ENCODE measurements around the gene RMP24.
"Not testable (repeated sequence)": the region's sequence is repeated elsewhere in the genome, so short reads cannot be mapped to it uniquely, and the experiment has no call there.

Gene RMP24

GRCh38 chr18:35964319-35964718 is 8.2 kb upstream of the RMP24 start:
- no peak for DNase-seq (ENCODE audit: low read depth in 1 of 2, low spot score in 1 of 2)
- TF ChIP-seq, protein P1, sequence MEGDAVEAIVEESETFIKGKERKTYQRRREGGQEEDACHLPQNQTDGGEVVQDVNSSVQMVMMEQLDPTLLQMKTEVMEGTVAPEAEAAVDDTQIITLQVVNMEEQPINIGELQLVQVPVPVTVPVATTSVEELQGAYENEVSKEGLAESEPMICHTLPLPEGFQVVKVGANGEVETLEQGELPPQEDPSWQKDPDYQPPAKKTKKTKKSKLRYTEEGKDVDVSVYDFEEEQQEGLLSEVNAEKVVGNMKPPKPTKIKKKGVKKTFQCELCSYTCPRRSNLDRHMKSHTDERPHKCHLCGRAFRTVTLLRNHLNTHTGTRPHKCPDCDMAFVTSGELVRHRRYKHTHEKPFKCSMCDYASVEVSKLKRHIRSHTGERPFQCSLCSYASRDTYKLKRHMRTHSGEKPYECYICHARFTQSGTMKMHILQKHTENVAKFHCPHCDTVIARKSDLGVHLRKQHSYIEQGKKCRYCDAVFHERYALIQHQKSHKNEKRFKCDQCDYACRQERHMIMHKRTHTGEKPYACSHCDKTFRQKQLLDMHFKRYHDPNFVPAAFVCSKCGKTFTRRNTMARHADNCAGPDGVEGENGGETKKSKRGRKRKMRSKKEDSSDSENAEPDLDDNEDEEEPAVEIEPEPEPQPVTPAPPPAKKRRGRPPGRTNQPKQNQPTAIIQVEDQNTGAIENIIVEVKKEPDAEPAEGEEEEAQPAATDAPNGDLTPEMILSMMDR (IDR thresholded peaks at IDR 0.05; ENCODE audit: insufficient read depth, low read length): no peak
- no peak for TF ChIP-seq GABPA (IDR thresholded peaks at IDR 0.05; ENCODE audit: low read depth)
- H3K27me3 ChIP-seq (ENCODE audit: insufficient read depth, poor library complexity, severe bottlenecking): no peaks in the 10 kb centered on the region
- H3K27ac ChIP-seq (replicated peaks): no peak overlapping the region
- H3K4me3 ChIP-seq (replicated peaks; ENCODE audit: insufficient read depth, low read length): no peak overlapping the region

- not testable (repeated sequence) for DNase-seq (ENCODE audit: low read depth in 1 of 2, low spot score in 1 of 2); H3K27ac ChIP-seq (replicated peaks); H3K27me3 ChIP-seq (ENCODE audit: insufficient read depth, poor library complexity, severe bottlenecking); H3K4me3 ChIP-seq (replicated peaks; ENCODE audit: insufficient read depth, low read length)
Measured at GRCh38 chr18:35967866-35968265, 4.6 kb upstream of the RMP24 start.

GRCh38 chr18:35968278-35968880 is 4.1 kb upstream of the RMP24 start:
- Histone ChIP-seq H3K4me3 (replicated peaks; ENCODE audit: insufficient read depth, low read length) (no peak overlapping the region), H3K27ac (replicated peaks) (no peak overlapping the region), H3K27me3 (ENCODE audit: insufficient read depth, poor library complexity, severe bottlenecking) (no peaks in the 10 kb centered on the region)
- TF ChIP-seq SPI1 (IDR thresholded peaks at IDR 0.05; ENCODE audit: borderline replicate concordance, low read depth) (peak; percentile 66; the same call in 1 of the 2 replicates), POLR2AphosphoS5 (IDR thresholded peaks at IDR 0.05; ENCODE audit: low read depth) (no peak)
- DNase-seq (ENCODE audit: low read depth in 1 of 2, low spot score in 1 of 2): peak in 1 of 2 experiments; percentile 52

DNA sequence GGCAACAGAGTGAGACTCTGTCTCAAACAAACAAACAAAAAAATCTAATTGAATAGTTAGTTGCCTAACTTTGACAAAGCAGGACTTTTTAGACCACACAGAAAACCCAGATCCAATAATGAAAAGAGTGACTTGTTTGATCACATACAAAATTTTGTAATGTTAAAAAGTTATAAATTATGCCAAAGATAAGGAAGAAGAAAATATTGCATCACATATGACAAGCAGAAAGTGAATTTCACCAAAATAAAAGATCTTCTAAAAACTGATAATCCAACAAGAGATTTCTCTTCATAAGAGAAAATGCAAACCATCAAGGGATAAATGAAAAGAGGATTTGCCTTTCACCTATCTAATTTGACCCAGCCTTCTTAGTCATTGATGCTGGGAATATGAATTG is 2.8 kb upstream of the RMP24 start:
- H3K27me3 ChIP-seq (ENCODE audit: insufficient read depth, poor library complexity, severe bottlenecking): no peaks in the 10 kb centered on the region
- DNase-seq (ENCODE audit: low read depth in 1 of 2, low spot score in 1 of 2): peak in 1 of 2 experiments; percentile 47
- peak overlapping the region; percentile 20 for H3K27ac ChIP-seq (replicated peaks)
- no peak overlapping the region for H3K4me3 ChIP-seq (replicated peaks; ENCODE audit: insufficient read depth, low read length)
- TF ChIP-seq REST (IDR thresholded peaks at IDR 0.05; ENCODE audit: insufficient replicate concordance, low read depth) (no peak), GABPA (IDR thresholded peaks at IDR 0.05; ENCODE audit: low read depth) (no peak), SPI1 (IDR thresholded peaks at IDR 0.05; ENCODE audit: borderline replicate concordance, low read depth) (no peak), POLR2AphosphoS5 (IDR thresholded peaks at IDR 0.05; ENCODE audit: low read depth) (no peak)
- TF ChIP-seq, protein P1 (IDR thresholded peaks at IDR 0.05; ENCODE audit: insufficient read depth, low read length): no peak

GRCh38 chr18:35971661-35972196 is 750 bp upstream of the RMP24 start:
- peak overlapping the region; percentile 80 for H3K27ac ChIP-seq (replicated peaks)
- peak overlapping the region; percentile 90 for H3K4me3 ChIP-seq (replicated peaks; ENCODE audit: insufficient read depth, low read length)
- TF ChIP-seq, protein P1 (IDR thresholded peaks at IDR 0.05; ENCODE audit: insufficient read depth, low read length): no peak
- TF ChIP-seq SPI1 (IDR thresholded peaks at IDR 0.05; ENCODE audit: borderline replicate concordance, low read depth) (no peak), REST (IDR thresholded peaks at IDR 0.05; ENCODE audit: insufficient replicate concordance, low read depth) (no peak), GABPA (IDR thresholded peaks at IDR 0.05; ENCODE audit: low read depth) (no peak), POLR2AphosphoS5 (IDR thresholded peaks at IDR 0.05; ENCODE audit: low read depth) (no peak)
- no peaks in the 10 kb centered on the region for H3K27me3 ChIP-seq (ENCODE audit: insufficient read depth, poor library complexity, severe bottlenecking)
- peak in 1 of 2 experiments; percentile 34 for DNase-seq (ENCODE audit: low read depth in 1 of 2, low spot score in 1 of 2)
